Astrocyte (in vitro differentiated cells and primary cell): ENCODE data around the gene SLCO3A1. TPM values are rescaled to one million over a fixed set of nuclear protein-coding genes. Genes with fewer than 3 reads are reported as not detected.

Source experiments
- DNase-seq: peaks from one replicate; pipeline ENCODE4 v3.0.0-alpha.2; 2010; ENCODE audit warnings: low read depth
- FAIRE-seq: peaks from 2 replicates; lab custom pipeline; 2011; peaks lifted over from hg19 to GRCh38; lab: Jason Lieb, UNC
- H2AFZ ChIP-seq: 2 replicates; pipeline ENCODE4 v1.6.0; 2012; ENCODE audit warnings: low read depth, low read length, inconsistent platforms
- H3K27ac ChIP-seq: 2 replicates; pipeline ENCODE4 v1.5.1; 2011; ENCODE audit warnings: low read depth, low read length, inconsistent platforms
- H3K27me3 ChIP-seq: 2 replicates; pipeline ENCODE4 v1.6.0; 2011; ENCODE audit warnings: low read length, inconsistent platforms; ENCODE audit not compliant: insufficient read depth
- H3K36me3 ChIP-seq: 2 replicates; pipeline ENCODE4 v1.5.1; 2011; ENCODE audit warnings: low read length, inconsistent platforms; ENCODE audit not compliant: insufficient read depth
- H3K4me1 ChIP-seq: 2 replicates; pipeline ENCODE4 v1.5.1; 2011; ENCODE audit warnings: low read length, inconsistent platforms; ENCODE audit not compliant: insufficient read depth
- H3K4me2 ChIP-seq: 2 replicates; pipeline ENCODE4 v1.6.0; 2012; ENCODE audit warnings: low read length, inconsistent platforms
- H3K4me3 ChIP-seq: 2 replicates; pipeline ENCODE4 v1.5.1; 2011; ENCODE audit warnings: low read depth, mild to moderate bottlenecking, low read length, inconsistent platforms; ENCODE audit not compliant: insufficient read depth
- H3K79me2 ChIP-seq: 2 replicates; pipeline ENCODE4 v1.6.0; 2012; ENCODE audit warnings: mild to moderate bottlenecking, low read length, inconsistent platforms; ENCODE audit not compliant: insufficient read depth
- H3K9ac ChIP-seq: 2 replicates; pipeline ENCODE4 v1.6.0; 2012; ENCODE audit warnings: mild to moderate bottlenecking, low read length, inconsistent platforms
- H3K9me3 ChIP-seq: 2 replicates; pipeline ENCODE4 v1.5.1; 2012; ENCODE audit warnings: low read depth, mild to moderate bottlenecking, low read length, inconsistent platforms; ENCODE audit not compliant: insufficient read depth
- H4K20me1 ChIP-seq: 2 replicates; pipeline ENCODE4 v1.6.0; 2012; ENCODE audit warnings: low read length, inconsistent platforms; ENCODE audit not compliant: insufficient read depth
- H3K27ac Mint-ChIP-seq: one replicate; pipeline ENCODE4 v1.8.0; 2021; ENCODE audit warnings: mild to moderate bottlenecking, mixed read lengths; ENCODE audit not compliant: unreplicated experiment
- H3K27me3 Mint-ChIP-seq: one replicate; pipeline ENCODE4 v1.8.0; 2021; ENCODE audit warnings: low read depth, mixed read lengths; ENCODE audit not compliant: unreplicated experiment
- H3K36me3 Mint-ChIP-seq: one replicate; pipeline ENCODE4 v1.8.0; 2021; ENCODE audit warnings: low read depth, mixed read lengths; ENCODE audit not compliant: unreplicated experiment
- H3K4me1 Mint-ChIP-seq: one replicate; pipeline ENCODE4 v1.8.0; 2021; ENCODE audit warnings: low read depth, mixed read lengths; ENCODE audit not compliant: unreplicated experiment
- H3K4me3 Mint-ChIP-seq: one replicate; pipeline ENCODE4 v1.8.0; 2021; ENCODE audit warnings: mild to moderate bottlenecking, moderate library complexity, mixed read lengths; ENCODE audit not compliant: unreplicated experiment
- H3K9me3 Mint-ChIP-seq: one replicate; pipeline ENCODE4 v1.8.0; 2021; ENCODE audit warnings: mild to moderate bottlenecking, mixed read lengths; ENCODE audit not compliant: unreplicated experiment
- EZH2 ChIP-seq: IDR thresholded peaks from 2 replicates; pipeline ENCODE4 v1.6.1; 2012; ENCODE audit warnings: mild to moderate bottlenecking, low read length, inconsistent platforms; ENCODE audit not compliant: insufficient read depth
- total RNA-seq: library from RNA; stranded (reverse); gene quantifications from 2 replicates; pipeline ENCODE4 v1.2.1, GENCODE V29; 2021
- TF ChIP-seq, protein P1 (sequence below): IDR thresholded peaks from 2 replicates; pipeline ENCODE4 v1.5.1; 2011; ENCODE audit warnings: low read depth, mild to moderate bottlenecking, inconsistent platforms, low read length, moderate library complexity; ENCODE audit not compliant: insufficient read depth

The SLCO3A1 gene
- total RNA-seq, 1 donor from 2014 or later = 9.4 TPM

DNA sequence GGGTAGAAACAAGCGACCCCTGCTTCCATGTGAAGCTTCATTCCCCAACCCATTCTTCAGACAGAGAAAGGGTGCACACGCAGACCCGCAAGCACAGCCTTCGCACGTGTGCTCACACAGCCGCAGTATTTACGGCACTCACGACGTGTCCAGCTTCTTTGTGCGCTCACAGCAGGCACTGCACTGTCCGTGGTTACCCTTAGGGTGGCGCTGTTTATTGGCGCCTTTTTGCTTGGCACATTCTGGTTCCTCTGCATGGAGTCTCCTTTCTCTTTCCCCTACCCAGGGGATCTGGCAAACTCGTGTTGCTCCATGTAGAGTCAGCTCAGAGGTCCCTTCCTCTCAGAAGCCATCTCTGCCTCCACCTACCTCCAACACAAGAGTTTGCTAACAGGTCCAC, 115.1 kb downstream of the SLCO3A1 start:
- Histone ChIP-seq H3K9ac (no peak overlapping the region), H3K27me3 (no peaks in the 10 kb centered on the region), H3K79me2 (no peaks in the 10 kb centered on the region), H3K27ac (no peak overlapping the region), H3K4me1 (peaks cover 10% of the 10 kb centered on the region), H3K9me3 (no peaks in the 10 kb centered on the region), H4K20me1 (no peaks in the 10 kb centered on the region), H3K4me3 (no peak overlapping the region), H3K36me3 (no peaks in the 10 kb centered on the region), H2AFZ (no peak overlapping the region), H3K4me2 (no peak overlapping the region)
- Mint-ChIP-seq H3K4me3 (no peak overlapping the region), H3K27me3 (no peaks in the 10 kb centered on the region), H3K36me3 (no peaks in the 10 kb centered on the region), H3K9me3 (no peaks in the 10 kb centered on the region), H3K4me1 (peaks cover 17% of the 10 kb centered on the region), H3K27ac (no peak overlapping the region)
- DNase-seq = no peak
- no peak for TF ChIP-seq EZH2
- TF ChIP-seq, protein P1, sequence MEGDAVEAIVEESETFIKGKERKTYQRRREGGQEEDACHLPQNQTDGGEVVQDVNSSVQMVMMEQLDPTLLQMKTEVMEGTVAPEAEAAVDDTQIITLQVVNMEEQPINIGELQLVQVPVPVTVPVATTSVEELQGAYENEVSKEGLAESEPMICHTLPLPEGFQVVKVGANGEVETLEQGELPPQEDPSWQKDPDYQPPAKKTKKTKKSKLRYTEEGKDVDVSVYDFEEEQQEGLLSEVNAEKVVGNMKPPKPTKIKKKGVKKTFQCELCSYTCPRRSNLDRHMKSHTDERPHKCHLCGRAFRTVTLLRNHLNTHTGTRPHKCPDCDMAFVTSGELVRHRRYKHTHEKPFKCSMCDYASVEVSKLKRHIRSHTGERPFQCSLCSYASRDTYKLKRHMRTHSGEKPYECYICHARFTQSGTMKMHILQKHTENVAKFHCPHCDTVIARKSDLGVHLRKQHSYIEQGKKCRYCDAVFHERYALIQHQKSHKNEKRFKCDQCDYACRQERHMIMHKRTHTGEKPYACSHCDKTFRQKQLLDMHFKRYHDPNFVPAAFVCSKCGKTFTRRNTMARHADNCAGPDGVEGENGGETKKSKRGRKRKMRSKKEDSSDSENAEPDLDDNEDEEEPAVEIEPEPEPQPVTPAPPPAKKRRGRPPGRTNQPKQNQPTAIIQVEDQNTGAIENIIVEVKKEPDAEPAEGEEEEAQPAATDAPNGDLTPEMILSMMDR = no peak
- no peak for FAIRE-seq

DNA sequence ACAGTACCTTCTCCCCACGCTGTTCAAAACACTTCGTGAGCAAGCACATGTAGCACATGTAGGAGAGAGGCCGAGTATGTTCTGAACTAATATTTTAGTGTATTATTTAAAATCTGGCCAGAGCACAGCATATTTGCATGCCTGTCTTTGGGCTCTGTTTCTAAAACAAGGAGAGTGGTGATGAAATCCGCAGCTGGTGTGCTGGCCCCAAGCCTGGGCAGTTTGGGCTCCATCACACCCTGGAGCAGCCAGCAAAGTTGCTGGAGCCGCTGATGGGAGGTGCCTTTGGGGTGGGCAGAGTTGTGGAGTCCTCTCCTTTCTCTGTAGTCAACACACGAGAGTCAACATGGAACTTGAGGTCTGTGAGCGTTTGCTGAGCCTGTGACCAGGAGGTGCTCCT, 116.6 kb downstream of the SLCO3A1 start:
- no peaks in the 10 kb centered on the region for H3K79me2 ChIP-seq
- no peaks in the 10 kb centered on the region for H3K27me3 Mint-ChIP-seq
- DNase-seq = no peak
- H4K20me1 ChIP-seq = no peaks in the 10 kb centered on the region
- H3K27ac ChIP-seq = no peak overlapping the region
- FAIRE-seq = no peak
- no peak overlapping the region for H2AFZ ChIP-seq
- no peaks in the 10 kb centered on the region for H3K27me3 ChIP-seq
- H3K4me3 ChIP-seq = no peak overlapping the region
- H3K4me3 Mint-ChIP-seq = no peak overlapping the region
- H3K9me3 ChIP-seq = no peaks in the 10 kb centered on the region
- peaks cover 10% of the 10 kb centered on the region for H3K4me1 ChIP-seq
- no peaks in the 10 kb centered on the region for H3K9me3 Mint-ChIP-seq
- H3K4me2 ChIP-seq = no peak overlapping the region
- H3K27ac Mint-ChIP-seq = no peak overlapping the region
- H3K36me3 Mint-ChIP-seq = no peaks in the 10 kb centered on the region
- TF ChIP-seq, protein P1 = no peak
- TF ChIP-seq EZH2 = no peak
- no peaks in the 10 kb centered on the region for H3K36me3 ChIP-seq
- H3K4me1 Mint-ChIP-seq = peaks cover 17% of the 10 kb centered on the region
- H3K9ac ChIP-seq = no peak overlapping the region

DNA sequence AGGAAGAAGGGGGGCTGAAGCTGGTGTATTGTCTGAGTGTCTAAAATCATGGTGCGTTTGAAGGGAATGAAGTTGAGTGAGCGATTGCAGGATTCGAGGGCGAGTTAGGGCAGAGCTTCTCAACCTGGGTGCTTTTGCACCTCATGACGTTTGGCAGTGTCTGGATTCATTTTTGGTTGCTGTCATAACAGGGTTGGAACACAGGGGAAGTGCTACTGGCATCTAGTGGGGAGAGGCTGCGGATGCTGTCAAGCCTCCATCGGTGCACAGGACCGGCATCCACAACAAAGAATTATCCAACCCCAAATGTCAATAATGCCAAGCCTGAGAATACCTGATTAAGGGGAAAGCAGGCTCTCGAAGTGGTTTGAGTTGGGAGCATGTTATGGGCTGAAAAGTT, 120.0 kb downstream of the SLCO3A1 start:
- H3K36me3 ChIP-seq = no peaks in the 10 kb centered on the region
- TF ChIP-seq EZH2 = no peak
- TF ChIP-seq, protein P1 = no peak

More for the DNA sequence above, 120.0 kb downstream of the SLCO3A1 start:
- H3K36me3 Mint-ChIP-seq = no peaks in the 10 kb centered on the region
- H3K9ac ChIP-seq = no peak overlapping the region
- H3K27me3 Mint-ChIP-seq = no peaks in the 10 kb centered on the region
- H3K4me1 ChIP-seq = no peaks in the 10 kb centered on the region
- H3K9me3 Mint-ChIP-seq = peaks cover 4% of the 10 kb centered on the region
- H3K4me3 Mint-ChIP-seq = no peak overlapping the region
- H3K9me3 ChIP-seq = no peaks in the 10 kb centered on the region
- no peak overlapping the region for H3K4me2 ChIP-seq
- H3K79me2 ChIP-seq = no peaks in the 10 kb centered on the region
- no peak overlapping the region for H3K27ac ChIP-seq
- H3K4me3 ChIP-seq = no peak overlapping the region
- H3K27ac Mint-ChIP-seq = no peak overlapping the region
- H2AFZ ChIP-seq = no peak overlapping the region
- DNase-seq (no peak), FAIRE-seq (no peak)
- no peaks in the 10 kb centered on the region for H4K20me1 ChIP-seq
- H3K27me3 ChIP-seq = no peaks in the 10 kb centered on the region
- peaks cover under 1% of the 10 kb centered on the region for H3K4me1 Mint-ChIP-seq
